Body of pancreas (tissue), 4 donors: Measurements from ENCODE around the gene SLC36A3.

Experiments used
- POLR2A ChIP-seq, 3 donors: fragments of 450-650 bp; IDR thresholded peaks; one replicate each; pipeline ENCODE4 v1.6.1; 2016; ENCODE audit warnings: antibody characterized with exemption in 3 of 3, mild to moderate bottlenecking in 2 of 3
- TF ChIP-seq, protein P1 (sequence below), 7 experiments: fragments of 450-650 bp in 4 of 7; fragments of 200-600 bp in 3 of 7; sonication (generic) in 3 of 7; IDR thresholded peaks; one replicate each; pipeline ENCODE4 v1.5.1; 2016 to 2019; ENCODE audit warnings: antibody characterized with exemption in 7 of 7

DNA sequence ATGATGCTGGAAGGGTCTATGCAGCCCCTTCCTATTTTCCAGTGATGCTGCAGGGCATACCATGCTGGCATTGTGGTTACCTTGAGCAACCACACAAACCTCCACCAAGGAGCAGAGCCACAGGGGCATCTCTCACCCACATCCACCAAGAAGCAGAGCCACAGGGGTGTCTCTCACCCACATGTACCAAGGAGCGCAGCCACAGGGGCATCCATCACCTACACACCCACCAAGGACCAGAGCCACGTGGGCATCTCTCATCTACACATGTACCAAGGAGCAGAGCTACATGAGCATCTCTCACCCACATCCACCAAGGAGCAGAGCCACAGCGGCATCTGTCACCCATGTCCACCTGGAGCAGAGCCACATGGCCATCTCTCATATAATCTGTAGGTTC, 59.4 kb downstream of the SLC36A3 start:
- TF ChIP-seq, protein P1, sequence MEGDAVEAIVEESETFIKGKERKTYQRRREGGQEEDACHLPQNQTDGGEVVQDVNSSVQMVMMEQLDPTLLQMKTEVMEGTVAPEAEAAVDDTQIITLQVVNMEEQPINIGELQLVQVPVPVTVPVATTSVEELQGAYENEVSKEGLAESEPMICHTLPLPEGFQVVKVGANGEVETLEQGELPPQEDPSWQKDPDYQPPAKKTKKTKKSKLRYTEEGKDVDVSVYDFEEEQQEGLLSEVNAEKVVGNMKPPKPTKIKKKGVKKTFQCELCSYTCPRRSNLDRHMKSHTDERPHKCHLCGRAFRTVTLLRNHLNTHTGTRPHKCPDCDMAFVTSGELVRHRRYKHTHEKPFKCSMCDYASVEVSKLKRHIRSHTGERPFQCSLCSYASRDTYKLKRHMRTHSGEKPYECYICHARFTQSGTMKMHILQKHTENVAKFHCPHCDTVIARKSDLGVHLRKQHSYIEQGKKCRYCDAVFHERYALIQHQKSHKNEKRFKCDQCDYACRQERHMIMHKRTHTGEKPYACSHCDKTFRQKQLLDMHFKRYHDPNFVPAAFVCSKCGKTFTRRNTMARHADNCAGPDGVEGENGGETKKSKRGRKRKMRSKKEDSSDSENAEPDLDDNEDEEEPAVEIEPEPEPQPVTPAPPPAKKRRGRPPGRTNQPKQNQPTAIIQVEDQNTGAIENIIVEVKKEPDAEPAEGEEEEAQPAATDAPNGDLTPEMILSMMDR (IDR thresholded peaks at IDR 0.05) = no peak
- no peak for TF ChIP-seq POLR2A (IDR thresholded peaks at IDR 0.05)
